Right ventricle myocardium superior (tissue), 1 donor: ENCODE measurements around the gene FAT1. TPM values are rescaled to one million over a fixed set of nuclear protein-coding genes. Genes with fewer than 3 reads are reported as not detected.

ENCODE experiments used
- ATAC-seq: fragments of 200-7000 bp; cut with Tn5 transposase; one replicate; pipeline ENCODE4 v1.9.1; 2020; ENCODE audit warnings: mild to moderate bottlenecking; ENCODE audit not compliant: poor library complexity
- DNase-seq: peaks from one replicate; pipeline ENCODE4 v3.0.0-alpha.2; 2020
- intact Hi-C: fragments of 100-400 bp; cut with DNase I; formaldehyde crosslinking; loops from one replicate; pipeline ENCODE4 v1.11.2; 2022
- total RNA-seq: library from RNA; stranded (reverse); fragmentation: NEBNext Ultra II Directional; extraction: Animal tissue kit (Norgen Biotek cat#: 25700); gene quantifications from one replicate; pipeline ENCODE4 v1.2.1, GENCODE V29; 2021
- donor health status: DM: no; HTN: yes; CAD: no; lungs with severe emphysema.

FAT1 gene
- total RNA-seq, 1 donor from 2014 or later: 48.0 TPM

DNA sequence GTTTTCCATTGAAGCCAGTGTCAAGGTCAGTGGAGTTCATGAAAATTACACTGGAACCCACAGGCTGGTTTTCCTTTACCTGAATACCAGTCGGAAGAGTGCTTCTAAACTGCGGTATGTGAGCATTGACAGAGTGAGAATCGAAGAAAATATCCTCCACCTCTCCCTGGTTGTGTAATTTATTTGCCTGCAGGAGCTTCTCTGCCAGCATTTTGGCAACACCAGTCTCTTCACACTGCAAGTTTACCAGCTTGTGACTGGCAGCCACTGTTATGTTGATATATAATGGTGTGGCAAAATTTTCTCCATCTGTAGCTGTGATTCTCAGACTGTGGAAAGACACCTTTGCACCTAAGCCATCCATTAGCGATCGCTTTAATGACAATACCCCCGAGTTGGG lies 16.1 kb downstream of the FAT1 start:
- ATAC-seq: peak; percentile 25
- intact Hi-C loops: no loop called here
- no peak for DNase-seq

DNA sequence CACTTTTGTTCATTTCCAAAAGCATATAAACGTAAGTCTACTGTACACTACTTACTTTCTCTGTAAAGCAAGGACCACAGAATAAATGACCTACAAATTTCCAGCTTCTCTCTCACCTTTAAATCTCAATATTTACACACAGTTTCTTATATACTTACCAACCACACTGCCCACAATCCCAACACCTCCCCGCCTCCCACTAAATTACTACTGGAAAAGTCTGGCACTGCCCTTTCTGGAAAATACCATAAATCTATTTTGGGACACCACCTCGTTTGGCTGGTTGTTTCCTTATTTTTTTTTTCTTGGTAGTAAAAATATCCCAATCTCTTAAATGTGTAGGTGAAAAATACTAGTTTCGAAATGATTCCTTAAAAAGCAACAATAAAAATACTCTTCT lies 19.6 kb downstream of the FAT1 start:
- DNase-seq: no peak
- intact Hi-C loops: no loop called here
- no peak for ATAC-seq

DNA sequence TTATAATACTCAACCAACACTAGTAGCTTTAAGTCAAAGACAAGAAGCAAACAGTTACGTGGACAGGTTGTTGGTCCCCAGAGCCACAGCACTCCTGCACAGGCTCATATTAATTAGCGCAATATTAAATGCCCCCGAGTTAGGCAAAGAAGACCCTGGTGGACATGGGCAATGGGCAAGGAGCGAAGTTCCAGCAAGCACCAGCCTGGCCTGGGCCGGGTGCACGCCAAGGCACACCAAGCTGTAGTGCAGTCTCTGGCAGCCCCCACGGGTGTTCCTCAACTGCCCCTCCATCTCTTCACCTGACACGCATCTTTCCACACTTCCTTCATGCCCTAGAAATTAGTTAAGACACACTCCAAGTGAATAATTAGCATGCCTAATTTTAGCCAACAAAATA lies 20.1 kb downstream of the FAT1 start:
- DNase-seq (no peak), ATAC-seq (no peak)
- intact Hi-C loops: no loop called here

DNA sequence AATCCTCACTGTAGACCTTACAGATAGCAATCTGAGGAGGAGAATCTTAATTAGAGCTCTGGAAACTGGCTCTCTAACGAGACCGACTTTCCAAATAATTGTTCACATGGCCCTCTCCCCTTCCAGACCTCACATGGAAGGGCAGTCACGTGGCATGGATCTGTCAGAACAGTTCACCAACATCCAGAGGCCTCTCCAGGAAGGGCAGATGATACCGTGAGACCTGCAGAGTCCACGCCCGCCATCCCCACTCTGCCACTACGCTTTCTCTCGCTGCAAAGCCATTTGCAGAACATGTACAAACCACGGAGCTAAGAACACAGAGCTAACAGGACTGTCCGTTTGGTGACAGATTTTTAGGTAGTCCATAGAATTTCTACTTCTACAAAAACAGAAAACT lies 20.7 kb downstream of the FAT1 start:
- intact Hi-C loops: no loop called here
- no peak for ATAC-seq
- no peak for DNase-seq

DNA sequence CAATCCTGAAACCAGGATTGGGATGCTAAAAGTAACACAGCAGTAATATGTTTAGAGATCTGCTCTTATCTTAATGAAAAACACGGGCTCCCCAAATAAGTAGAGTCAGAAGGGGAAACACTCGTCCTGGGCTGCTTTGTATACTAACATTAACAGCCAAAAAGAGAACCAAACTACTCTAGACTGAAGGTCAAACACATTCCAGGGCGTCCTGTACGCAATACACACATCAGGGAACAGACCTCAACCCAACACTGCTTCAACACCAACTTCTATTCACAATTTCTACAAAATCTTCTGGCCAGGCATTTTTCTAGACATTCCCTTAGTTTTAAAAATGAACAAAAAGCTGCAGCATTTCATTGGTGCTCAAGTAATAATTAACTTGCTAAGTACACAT lies 21.4 kb downstream of the FAT1 start:
- DNase-seq (no peak), ATAC-seq (no peak)
- intact Hi-C loops: no loop called here

DNA sequence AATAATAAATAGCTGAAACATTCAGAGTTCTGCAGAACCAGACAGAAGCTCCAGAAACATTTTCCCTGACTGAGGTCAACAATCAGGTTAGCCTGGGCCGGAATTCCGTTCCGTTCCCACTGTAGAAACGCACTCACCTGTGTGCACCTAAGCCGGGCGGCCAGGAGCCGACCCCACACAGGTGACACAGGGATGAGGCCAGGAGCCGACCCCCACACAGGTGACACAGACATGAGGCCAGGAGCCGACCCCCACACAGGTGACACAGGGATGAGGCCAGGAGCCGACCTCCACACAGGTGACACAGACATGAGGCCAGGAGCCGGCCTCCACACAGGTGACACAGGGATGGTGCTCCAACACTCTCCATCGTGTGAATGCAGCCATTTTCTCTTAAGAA lies 21.9 kb downstream of the FAT1 start:
- no peak for DNase-seq
- intact Hi-C loops: no loop called here
- no peak for ATAC-seq

DNA sequence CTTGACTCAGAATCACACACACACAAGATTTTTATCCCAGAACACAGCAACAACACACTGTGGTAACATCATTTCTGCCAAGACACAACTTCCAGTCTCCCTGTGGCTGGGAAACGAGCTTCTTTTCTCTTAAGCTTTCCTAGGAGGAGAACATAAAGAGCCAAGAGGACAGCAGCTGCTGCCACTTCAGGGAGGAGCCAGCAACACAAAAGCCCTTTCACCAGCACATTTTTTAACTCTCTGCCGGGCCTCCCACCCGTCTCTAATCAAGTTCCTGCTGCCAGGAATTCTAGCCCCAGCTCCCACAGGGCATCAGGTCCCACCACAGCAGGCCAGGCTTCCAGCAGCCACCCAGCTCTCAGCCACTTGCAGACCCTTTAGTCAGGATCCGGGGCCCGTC lies 22.4 kb downstream of the FAT1 start:
- peak; percentile 53 for DNase-seq
- peak; percentile 50 for ATAC-seq
- intact Hi-C loops: no loop called here

DNA sequence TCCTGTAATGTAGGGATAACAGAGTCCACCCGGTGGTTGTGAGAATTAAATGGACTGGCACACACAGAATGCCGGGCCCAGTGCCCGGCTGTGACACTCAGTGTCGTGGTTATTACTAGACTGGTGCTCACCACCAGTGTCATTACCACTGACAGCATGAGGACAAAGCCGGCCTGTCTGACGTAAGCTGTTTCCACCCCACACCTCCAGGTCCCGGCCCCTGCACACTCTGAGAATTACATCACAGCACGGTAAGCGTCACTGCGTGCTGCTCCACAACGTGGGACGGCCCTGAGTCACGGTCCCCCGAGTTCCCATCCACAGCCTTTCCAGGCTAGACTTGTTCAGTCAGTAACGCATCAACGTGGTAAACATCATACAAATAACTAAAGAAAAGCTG lies 22.9 kb downstream of the FAT1 start:
- DNase-seq (peak; percentile 82), ATAC-seq (peak; percentile 72)

DNA sequence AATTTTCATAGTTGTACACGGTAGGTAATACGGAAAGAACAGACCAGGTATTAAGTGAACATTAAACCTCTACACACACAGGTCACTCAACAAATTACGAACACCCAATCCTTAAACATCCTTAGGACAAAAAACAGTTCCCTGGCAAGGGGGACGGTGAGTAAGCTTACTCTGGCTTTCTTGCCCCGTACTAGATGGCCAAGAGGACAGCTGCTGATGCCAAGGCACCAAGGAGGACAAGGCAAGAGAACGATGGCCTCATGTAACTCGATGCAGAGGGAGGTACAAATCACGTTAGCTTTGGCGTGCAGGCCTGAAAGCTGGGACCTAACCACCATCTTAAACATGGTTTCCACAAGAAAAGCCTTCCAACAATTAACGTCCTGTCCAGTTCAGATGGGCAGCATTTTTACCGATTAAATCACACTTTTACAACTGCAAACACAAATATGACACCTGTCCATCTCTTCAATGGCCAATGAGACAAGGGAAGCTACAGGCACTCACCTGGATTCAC lies 23.7 kb downstream of the FAT1 start:
- DNase-seq: no peak
- no peak for ATAC-seq
- intact Hi-C loops: no loop called here

More for the DNA sequence above, 22.9 kb downstream of the FAT1 start:
- intact Hi-C loops: no loop called here

DNA sequence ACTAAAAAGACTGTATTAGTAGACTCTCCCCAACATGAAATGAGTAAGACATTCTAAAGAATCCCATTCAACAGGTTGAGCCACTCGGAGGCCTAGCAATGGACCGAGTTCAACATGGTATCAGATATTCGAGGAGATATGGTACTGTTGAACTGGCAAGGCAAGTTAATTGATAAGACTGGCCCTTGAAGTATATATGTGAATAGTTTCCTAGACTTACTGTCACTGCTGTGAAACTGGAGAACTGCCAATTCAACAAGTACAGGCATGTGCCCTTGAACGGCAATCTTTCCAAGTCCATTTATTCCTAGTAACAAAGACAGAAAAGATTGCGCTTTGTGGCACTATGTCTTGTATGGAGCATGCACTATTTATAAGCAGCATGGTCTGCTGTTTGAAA lies 24.4 kb downstream of the FAT1 start:
- DNase-seq: no peak
- intact Hi-C loops: no loop called here
- peak; percentile 57 for ATAC-seq

DNA sequence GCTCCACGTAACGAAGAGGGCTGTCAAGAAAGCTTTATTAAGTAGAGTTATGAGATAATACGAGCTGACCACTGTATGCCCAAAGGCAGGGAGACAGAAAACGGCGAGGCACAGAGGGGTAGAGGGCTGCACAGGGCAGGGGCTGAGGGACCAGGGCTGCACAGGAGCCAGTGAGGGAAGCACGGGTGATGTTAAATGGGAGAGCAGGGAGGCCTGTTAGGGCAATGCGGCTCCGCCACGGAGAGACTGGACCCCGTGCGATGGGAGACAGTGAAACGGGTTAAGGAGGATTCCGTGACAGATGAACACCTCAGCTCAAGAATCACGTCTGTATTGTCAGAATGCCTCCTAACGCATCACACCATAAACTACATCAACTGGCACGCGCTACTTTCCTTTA lies 25.1 kb downstream of the FAT1 start:
- DNase-seq: no peak
- intact Hi-C loops: no loop called here
- ATAC-seq: no peak

DNA sequence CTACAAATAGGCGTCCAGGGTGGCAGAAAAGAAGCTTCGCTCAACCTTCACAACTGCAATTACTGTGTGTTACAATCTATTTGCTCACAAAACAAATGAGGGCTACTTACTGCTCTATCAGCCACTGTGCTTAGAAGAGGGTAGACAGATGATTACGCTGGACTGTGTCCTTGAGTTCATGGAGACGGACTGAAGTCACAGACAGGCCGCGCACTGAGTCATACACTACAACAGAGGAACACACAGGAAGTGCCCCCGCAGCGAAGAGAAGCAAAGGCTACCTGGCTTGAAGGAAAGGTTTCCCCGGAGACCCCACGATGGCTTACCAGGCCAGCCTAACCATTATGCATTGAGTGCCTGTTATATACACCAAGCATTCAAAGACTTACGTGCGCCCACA lies 25.6 kb downstream of the FAT1 start:
- DNase-seq (no peak), ATAC-seq (no peak)
- intact Hi-C loops: no loop called here

DNA sequence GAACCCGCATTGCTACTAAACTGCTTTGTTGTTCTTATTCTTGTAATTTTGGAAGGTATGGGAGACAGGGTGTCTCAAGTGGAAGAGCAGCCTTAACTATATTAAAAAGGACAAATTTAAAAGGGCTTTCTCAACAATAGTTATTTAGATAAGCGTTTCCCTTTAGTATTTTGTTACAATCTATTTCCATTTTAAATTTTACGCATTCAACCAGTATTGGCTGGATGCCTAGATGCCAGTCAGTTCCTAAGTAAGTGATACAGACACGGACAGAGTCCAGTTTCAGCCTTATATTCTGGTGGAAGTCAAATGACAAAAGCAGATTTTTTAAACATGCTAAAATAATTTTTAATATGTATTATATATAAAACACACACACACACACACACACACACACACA lies 28.3 kb downstream of the FAT1 start:
- DNase-seq (no peak), ATAC-seq (no peak)
- intact Hi-C loops: no loop called here

DNA sequence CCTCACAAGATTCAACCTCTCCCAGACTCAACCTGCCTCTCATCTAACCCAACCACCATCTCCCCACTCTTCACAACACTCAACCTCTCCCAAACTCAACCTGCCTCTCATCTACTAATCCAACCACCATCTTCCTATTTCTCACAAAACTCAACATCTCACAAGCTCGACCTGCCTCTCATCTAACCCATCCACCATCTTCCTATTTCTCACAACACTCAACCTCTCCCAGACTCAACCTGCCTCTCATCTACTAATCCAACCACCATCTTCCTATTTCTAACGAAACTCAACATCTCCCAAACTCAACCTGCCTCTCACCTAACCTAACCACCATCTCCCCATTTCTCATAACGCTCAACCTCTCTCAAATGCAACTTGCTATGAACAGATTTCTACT lies 29.8 kb downstream of the FAT1 start:
- DNase-seq: no peak
- intact Hi-C loops: no loop called here
- ATAC-seq: no peak

DNA sequence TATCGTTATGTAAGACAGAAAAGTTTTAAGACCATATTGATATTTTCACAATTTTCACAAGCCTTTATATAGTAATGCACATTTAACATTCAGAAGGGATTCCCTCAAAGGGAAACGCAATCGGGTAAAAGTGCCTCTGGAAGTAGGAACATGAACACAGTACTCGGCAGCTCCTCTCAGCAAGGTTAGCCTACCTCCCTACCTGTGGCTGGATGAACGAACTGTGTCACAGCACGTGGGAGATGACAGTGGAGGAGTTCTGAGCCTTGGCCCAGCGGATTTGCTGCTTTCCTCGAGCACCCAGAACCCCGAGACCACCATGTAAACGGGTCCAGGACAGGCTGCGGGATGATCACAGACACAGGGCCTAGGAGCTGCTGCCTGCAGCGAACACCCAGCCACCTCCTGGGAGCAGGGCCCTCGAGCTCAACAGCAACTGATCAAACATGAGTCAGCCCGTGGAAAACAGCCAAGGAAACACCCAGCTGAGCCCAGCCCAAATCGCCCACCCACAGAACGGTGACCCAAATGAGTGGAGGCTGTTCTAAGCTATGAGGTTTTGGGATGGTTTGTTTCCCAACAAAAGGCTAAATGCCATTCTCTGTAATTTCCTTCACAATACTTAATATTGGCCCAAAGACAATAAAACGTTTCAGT lies 30.4 kb downstream of the FAT1 start:
- DNase-seq (peak; percentile 68), ATAC-seq (peak; percentile 55)
- intact Hi-C loops: no loop called here

DNA sequence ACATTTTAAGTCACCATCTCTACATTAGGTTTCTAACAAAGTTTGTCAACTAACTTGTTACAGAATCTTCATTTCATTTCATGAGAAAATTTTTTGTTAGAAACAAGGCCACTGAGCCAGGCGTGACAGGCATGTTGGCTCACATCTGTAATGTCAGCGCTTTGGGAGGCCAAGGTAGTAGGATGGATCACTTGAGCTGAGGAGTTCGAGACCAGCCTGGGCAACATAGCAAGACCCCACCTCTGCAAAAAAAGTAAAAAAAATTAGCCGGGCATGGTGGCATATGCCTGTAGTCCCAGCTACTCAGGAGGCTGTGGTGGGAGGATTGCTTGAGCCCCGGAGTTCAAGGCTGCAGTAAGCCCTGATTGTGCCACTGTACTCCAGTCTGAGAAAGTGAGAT lies 32.3 kb downstream of the FAT1 start:
- intact Hi-C loops: no loop called here
- ATAC-seq (no peak), DNase-seq (no peak)

DNA sequence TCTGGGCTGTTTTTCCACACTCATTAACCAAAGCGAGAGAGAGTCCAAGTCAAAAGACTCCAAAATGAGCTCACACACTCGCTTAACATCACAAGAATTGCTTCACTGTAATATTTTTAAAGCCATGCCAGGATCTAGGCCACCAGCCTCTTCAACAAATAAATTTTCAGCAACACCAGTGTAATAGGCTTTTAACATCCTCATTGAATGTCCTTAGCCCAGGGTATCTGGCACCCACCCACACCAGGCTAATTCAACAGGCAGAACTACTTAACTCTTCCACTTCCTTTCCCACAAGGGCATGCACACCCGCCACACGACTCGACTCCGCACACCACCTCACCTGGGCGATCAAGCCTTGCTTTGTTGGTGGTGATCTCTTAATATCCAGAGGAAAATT lies 34.2 kb downstream of the FAT1 start:
- DNase-seq: no peak
- ATAC-seq: peak; percentile 41

DNA sequence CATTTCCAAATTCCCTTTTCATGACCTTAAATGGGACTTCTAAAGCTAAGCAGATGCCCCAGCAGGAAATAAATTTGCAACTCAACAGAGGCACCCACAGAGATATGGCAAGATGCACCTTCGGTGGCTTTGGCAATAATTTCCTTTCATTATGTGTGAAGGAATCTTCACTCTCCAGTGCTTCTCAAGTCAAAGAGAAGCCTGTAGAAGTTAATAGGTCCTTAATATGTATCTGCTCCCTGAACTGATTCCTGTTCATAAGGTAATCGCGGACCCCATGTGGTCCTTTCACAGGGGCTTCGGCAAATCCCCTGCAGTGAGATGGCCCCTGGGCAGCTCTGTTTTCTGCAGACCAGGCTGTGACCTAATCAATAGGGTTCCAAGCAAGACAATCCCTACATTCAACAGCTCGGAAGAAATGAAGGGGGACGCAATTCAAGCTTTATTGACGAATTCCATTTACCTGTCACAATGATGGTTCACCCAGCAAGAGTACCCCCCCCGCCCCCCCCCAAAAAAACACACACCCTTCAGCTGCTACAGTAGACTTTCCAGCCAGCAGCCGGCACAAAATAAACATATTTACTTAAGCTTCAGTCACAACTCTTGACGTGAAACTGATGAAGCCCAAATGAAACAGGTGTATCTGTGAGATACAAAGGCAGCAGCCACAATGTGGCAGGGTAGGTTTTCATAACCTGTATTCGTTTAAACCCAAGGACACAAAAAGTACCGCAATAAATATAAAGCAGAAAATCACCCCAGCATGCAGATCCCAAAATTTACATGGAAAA lies 35.3 kb downstream of the FAT1 start:
- DNase-seq (no peak), ATAC-seq (no peak)
- intact Hi-C loops: loop anchor here (5.0 kb wide), 1 partner anchor 34 kb away; the partner anchor contains the start of gene FAT1

More for the DNA sequence above, 34.2 kb downstream of the FAT1 start:
- intact Hi-C loops: loop anchor here (5.0 kb wide), 1 partner anchor 33 kb away; the partner anchor contains the start of gene FAT1

DNA sequence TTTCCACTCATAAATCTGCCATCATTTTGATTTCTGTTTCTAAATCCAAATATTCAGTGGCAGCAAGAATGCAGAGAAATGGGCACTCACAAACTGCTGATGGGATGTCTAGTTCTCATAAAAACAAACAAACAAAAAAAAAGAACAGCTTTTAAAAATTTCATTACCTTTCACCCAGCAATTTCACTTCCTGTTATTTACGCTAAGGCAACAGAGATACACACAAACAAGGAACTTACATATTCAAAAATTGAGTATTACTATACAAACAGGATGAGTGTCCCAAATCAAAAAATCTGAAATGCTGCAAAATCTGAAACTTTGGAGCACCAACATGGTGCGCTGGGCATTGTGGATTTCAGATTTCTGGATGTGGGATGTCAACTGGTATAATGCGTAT lies 36.4 kb downstream of the FAT1 start:
- DNase-seq (no peak), ATAC-seq (no peak)
- intact Hi-C loops: loop anchor here (5.0 kb wide), 1 partner anchor 35 kb away; the partner anchor contains the start of gene FAT1

DNA sequence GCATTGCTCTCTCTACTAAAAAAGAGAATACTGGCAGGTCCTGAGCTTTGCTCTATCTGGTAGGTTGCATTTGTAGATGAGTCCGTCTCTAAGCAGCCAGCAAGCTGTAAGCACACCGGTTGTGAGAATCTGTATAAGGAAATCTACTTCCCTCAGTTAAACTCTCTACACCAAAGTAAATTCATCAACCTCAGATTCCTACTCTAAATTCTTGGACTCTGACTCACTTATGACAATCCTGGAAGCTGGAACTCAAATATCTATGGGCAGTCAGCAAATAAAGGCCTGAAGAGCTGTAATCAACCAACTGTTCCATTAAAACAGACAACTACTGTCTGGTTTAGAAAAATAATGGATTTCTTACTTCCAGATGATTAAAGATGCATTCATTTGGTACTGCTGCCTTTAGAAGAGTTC lies 37.9 kb downstream of the FAT1 start:
- intact Hi-C loops: loop anchor here (5.0 kb wide), 1 partner anchor 37 kb away; the partner anchor contains the start of gene FAT1
- peak; percentile 65 for ATAC-seq
- no peak for DNase-seq
